NCI-H146 (cell line): ENCODE results near the gene LRRC75A.
A peak's percentile ranks its signal among the peaks of the same experiment; 100 is the strongest.

ENCODE experiments used
- DNase-seq: peaks from one replicate; lab custom pipeline; 2025; lab: John Stamatoyannopoulos, UW

LRRC75A gene

DNA sequence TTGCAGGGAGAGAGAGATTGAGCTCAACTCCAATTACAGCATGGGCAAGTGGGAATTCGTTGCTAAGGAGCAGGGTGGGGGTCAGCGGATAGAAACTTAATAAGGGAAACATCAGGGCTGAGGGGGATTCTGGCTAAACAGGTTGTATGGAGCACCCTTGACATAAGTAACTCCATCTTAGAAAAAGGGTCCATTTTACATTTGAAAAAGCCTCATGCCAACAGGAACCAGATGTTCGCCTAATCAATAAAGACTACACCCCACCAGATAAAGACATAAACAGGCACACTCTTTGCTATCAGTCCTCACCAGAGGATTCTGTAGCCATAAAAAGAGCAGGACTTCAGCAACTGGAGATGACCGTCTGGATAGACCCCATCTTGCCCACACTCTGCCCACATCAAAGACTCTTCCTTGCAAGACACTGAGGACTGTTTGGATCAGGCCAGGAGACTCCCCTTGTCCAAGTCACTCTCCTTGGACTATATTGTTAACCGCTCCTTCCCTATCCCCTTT is 1.6 kb upstream of the LRRC75A start:
- no peak for DNase-seq

DNA sequence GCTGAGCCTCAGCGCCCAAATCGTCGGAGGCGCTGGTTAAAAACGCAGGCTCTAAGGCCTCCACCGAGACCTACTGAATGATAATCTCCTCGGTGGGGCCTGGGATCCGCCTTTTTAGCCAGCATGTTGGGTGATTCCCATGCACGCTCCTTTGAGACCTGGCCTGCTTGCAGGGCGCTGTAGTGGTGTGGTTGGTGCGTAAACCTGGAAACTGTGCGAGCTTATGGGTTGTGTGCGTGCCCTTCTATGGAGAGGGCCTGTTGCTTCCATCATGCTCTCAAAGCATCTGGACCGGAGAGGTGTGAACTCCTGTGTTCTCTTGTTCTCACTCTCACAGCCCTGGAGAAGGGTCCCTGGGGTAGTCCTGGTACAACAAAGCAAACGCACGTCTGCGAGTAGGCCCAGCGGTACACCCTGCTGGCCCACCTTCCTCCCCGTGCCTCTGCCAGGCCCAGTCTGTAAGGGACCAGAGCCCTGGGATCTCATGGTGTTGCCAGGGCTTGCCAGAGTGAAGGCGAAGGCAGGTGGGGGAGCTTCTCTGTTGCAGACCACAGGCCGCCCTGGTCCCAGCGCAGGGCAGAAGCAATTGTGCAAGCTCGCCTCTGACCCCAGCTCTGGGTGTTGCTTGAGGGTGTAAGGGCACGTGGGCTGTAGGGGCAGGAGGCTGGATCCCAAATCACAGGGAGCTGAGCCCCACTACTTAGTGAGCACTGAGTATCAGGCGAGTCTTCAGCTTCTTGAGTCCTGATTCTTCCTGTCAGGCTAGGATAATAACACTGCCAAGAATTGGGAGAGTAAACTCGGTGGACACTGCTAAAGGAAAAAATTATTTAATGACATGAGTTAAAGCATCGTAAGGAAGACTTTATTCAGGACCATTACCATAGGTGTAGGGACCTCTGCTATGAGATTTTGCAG is 879 bp upstream of the LRRC75A start:
- no peak for DNase-seq

- peak; percentile 73 for DNase-seq
These were observed 776 bp downstream of the LRRC75A start for GRCh38 chr17:16491131-16491702.

DNA sequence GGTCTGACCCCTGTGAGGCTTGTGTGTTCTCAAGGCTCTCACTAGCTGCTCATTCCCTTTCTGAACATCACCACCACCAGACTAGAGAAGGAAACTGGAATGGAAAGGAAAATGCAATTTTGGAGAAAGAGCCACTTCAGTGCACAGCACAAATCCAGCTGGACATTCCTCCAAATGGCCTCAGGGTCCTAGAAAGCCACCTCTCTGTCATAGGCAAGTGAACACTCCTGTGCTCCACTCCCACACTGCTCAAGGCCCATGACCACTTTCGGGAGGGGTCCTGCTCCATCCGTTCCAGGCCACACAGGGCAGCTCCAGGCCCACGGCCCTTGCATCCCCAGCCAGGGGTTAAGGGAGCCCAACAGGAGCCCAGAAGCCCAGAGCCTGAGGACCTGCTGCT is 2.6 kb downstream of the LRRC75A start:
- DNase-seq: no peak

DNA sequence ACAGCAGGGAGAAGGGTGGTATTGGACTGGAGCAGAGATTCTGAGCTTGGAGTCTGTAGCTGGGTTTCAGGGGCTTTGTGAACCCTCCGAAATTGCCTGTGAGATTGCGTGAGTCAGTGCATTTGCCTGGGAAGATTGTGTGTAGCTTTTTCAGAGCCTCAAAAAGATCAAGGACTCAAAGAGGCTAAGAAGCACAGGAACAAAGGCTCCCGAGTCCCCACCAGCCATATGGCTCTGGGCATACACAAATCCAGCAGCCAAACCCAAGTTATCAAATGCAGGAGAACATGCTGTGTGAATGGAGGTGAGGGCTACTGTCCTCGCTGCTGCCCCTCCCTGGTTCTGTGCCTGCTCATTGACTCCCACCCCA is 3.0 kb downstream of the LRRC75A start:
- DNase-seq: no peak

DNA sequence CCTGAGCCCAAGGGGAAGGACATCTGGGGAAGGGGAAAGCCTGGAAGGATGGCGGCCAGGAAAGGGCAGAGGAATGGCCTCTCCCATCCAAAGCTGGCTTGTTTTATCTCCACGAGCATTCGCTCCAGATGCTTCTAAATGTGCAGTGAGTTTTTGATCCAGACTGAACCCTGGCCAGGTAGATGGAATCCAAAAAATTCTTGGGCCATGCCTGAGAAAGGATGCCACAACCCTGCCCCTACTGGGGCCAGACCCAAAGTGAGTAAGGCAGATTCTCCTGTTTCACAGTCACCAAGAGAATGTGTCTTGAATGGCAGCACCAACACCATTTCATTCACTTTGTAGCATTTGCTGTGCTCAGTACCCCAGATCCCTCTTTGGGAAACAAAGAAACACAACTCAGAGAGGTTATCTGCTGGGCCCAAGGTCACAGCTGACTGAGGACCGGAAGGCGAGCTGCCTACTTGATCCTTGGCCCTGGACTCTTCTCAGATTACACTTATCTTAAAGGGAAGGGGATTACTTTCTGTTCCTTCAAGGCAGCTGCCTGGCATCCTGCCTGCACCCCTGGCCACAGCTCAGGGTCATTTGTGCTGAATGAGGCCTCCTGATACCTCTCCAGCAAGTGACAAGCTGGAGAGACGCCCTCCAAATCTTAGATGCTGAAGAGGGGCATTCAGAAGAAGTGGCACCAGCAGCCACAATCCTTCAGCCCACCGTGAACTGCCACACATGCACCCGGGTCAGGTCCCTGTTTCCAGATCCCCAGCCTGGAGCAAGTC is 3.6 kb downstream of the LRRC75A start:
- DNase-seq: no peak

- peak; percentile 84 for DNase-seq
These were observed 5.4 kb downstream of the LRRC75A start for GRCh38 chr17:16486373-16487250.

- DNase-seq: no peak
These were observed 7.4 kb downstream of the LRRC75A start for GRCh38 chr17:16484445-16485175.

GRCh38 chr17:16483021-16483645 is 8.9 kb downstream of the LRRC75A start:
- no peak for DNase-seq

- no peak for DNase-seq
These were observed 9.7 kb downstream of the LRRC75A start for GRCh38 chr17:16482253-16482652.

GRCh38 chr17:16480995-16481394 is 11.0 kb downstream of the LRRC75A start:
- DNase-seq: no peak

- no peak for DNase-seq
These were observed 12.7 kb downstream of the LRRC75A start for GRCh38 chr17:16479264-16479663.

- no peak for DNase-seq
These were observed 13.3 kb downstream of the LRRC75A start for GRCh38 chr17:16478649-16479048.

- DNase-seq: no peak
These were observed 14.3 kb downstream of the LRRC75A start for GRCh38 chr17:16477666-16478065.

GRCh38 chr17:16477255-16477654 is 14.7 kb downstream of the LRRC75A start:
- no peak for DNase-seq

DNA sequence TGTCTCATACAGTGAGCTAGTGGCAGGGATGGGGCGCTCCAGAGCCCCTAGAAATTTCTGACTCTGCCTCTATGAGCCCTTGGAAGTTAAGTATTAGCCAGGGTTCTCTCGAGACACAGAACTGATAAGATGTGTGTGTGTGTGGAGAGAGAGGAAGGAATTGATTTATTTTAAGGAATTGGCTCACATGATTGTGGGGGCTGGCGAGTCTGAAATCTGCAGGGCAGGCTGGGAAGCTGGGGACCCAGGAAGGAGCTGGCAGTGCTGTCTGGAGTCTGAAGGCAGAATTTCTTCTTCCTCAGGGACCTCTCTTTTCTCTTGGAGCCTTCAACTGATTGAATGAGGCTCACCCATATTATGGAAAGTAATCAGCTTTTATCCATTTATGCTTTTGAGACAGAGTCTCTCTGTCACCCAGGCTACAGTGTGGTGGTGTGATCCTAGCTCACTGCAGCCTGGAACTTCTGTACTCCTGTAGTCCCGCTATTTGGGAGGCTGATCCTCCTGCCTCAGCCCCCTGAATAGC is 16.8 kb downstream of the LRRC75A start:
- no peak for DNase-seq

DNA sequence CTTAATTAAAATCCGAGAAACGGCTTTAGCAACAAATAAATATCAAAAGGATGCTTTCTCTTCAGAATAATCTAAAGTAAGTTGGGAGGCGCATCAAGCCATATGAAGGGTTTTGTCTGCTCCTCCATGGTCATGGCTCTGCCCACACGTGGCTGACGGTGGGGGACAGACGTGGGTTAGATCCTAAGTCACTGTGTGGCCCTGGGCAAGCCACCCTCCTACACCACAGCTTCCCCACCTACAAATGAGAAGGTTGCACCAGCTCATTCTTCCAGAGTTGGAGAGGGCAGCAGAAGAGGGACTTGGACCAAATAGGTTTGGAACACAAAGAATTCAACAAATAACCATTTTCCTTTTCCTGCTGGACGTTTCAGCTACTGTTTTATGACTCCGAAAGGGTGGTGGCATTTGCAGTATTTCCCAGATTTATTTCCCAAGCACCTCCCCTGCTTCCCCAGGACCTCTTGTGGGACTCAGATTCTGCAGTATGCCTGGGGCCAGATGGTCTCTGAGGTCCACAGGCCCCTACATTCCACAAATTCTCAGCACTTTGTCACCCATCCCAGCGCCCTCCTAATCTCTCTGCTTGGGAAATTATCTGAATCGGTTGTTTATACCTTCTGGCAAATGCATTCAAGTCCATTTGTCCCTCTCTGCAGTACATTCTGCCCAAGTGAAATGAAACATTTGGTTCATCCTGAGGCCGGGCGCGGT is 17.8 kb downstream of the LRRC75A start:
- DNase-seq: no peak

GRCh38 chr17:16473044-16474011 is 18.7 kb downstream of the LRRC75A start:
- no peak for DNase-seq
